Measurements from ENCODE around the gene SMC3. TPM values are rescaled to one million over a fixed set of nuclear protein-coding genes. Genes with fewer than 3 reads are reported as not detected.

The SMC3 gene
- total RNA-seq, 2 experiments from 2014 or later = 81.3 to 85.0 TPM

GRCh38 chr10:110652475-110653118 is 85.1 kb downstream of the SMC3 start:
- DNase-seq = no peak
- CTCF ChIA-PET = interaction anchor here (0.6 to 1.5 kb wide), 7 partner anchors 20 to 62 kb away, joined by 3 to 6 read pairs (median 4); no protein-coding TSS in a partner anchor
- intact Hi-C loops (cut with micrococcal nuclease) = no loop called here
- Mint-ChIP-seq H3K27ac (no peak overlapping the region), H3K4me1 (ENCODE audit: low read depth) (peaks cover 9% of the 10 kb centered on the region), H3K4me3 (no peak overlapping the region), H3K27me3 (ENCODE audit: low read depth) (peaks cover 17% of the 10 kb centered on the region), H3K9me3 (no peaks in the 10 kb centered on the region), H3K36me3 (ENCODE audit: low read depth) (no peaks in the 10 kb centered on the region)

Other genes with a start within 250 kb of the SMC3 start
- 10 to 100 TPM; 51.0 to 53.5 TPM for gene DUSP5, start 69.8 kb upstream of the SMC3 start, total RNA-seq
- gene RBM20, start 76.6 kb downstream of the SMC3 start, total RNA-seq = under 1 TPM; 0.40 to 0.50 TPM

All from activated naive CD4-positive, alpha-beta T cell treated with anti-CD3 and anti-CD28 coated beads for 36 hours (primary cell).